GM23248 (cell line): ENCODE results near the gene IFT43. TPM values are rescaled to one million over a fixed set of nuclear protein-coding genes. Genes with fewer than 3 reads are reported as not detected.

Source experiments
- DNase-seq: peaks from one replicate; pipeline ENCODE4 v3.0.0-alpha.2; 2015
- H2AFZ ChIP-seq: fragments of 200-600 bp; sonication (generic); 2 replicates; pipeline ENCODE4 v1.6.1; 2016; ENCODE audit warnings: antibody characterized with exemption
- H3F3A ChIP-seq: fragments of 200-600 bp; sonication (generic); 2 replicates; pipeline ENCODE4 v1.6.1; 2016; ENCODE audit warnings: mild to moderate bottlenecking, antibody characterized with exemption, mixed run types; ENCODE audit not compliant: insufficient read depth
- H3K27ac ChIP-seq: fragments of 200-600 bp; sonication (generic); 2 replicates; pipeline ENCODE4 v1.5.1; 2016; ENCODE audit warnings: mild to moderate bottlenecking
- H3K27me3 ChIP-seq: fragments of 200-600 bp; sonication (generic); replicated peaks from 2 replicates; pipeline ENCODE4 v1.6.1; 2016; ENCODE audit warnings: mild to moderate bottlenecking; ENCODE audit not compliant: insufficient read depth
- H3K36me3 ChIP-seq: fragments of 200-600 bp; sonication (generic); 2 replicates; pipeline ENCODE4 v1.6.1; 2016; ENCODE audit warnings: low read depth, mild to moderate bottlenecking
- H3K4me1 ChIP-seq: fragments of 200-600 bp; sonication (generic); 2 replicates; pipeline ENCODE4 v1.6.1; 2016; ENCODE audit warnings: mild to moderate bottlenecking; ENCODE audit not compliant: insufficient read depth
- H3K4me2 ChIP-seq: fragments of 200-600 bp; sonication (generic); one replicate; pipeline ENCODE4 v1.6.1; 2016; ENCODE audit warnings: mild to moderate bottlenecking; ENCODE audit not compliant: unreplicated experiment
- H3K4me3 ChIP-seq: fragments of 200-600 bp; sonication (generic); 2 replicates; pipeline ENCODE4 v1.5.1; 2016; ENCODE audit warnings: mild to moderate bottlenecking
- H3K79me2 ChIP-seq: fragments of 200-600 bp; sonication (generic); 2 replicates; pipeline ENCODE4 v1.6.1; 2016; ENCODE audit warnings: mild to moderate bottlenecking; ENCODE audit not compliant: insufficient read depth
- H3K9ac ChIP-seq: fragments of 200-600 bp; sonication (generic); 2 replicates; pipeline ENCODE4 v1.6.1; 2016; ENCODE audit warnings: mild to moderate bottlenecking
- H3K9me2 ChIP-seq: fragments of 200-600 bp; sonication (generic); 2 replicates; pipeline ENCODE4 v1.6.1; 2016; ENCODE audit warnings: mixed run types, mild to moderate bottlenecking, moderate library complexity; ENCODE audit not compliant: insufficient read depth
- H3K9me3 ChIP-seq: fragments of 200-600 bp; sonication (generic); one replicate; pipeline ENCODE4 v1.6.1; 2017; ENCODE audit warnings: low read depth
- H4K20me1 ChIP-seq: fragments of 200-600 bp; sonication (generic); 2 replicates; pipeline ENCODE4 v1.6.0; 2016; ENCODE audit not compliant: insufficient read depth
- EZH2 ChIP-seq: fragments of 200-600 bp; sonication (generic); IDR thresholded peaks from 2 replicates; pipeline ENCODE4 v1.6.1; 2018; ENCODE audit warnings: antibody characterized with exemption, mild to moderate bottlenecking; ENCODE audit not compliant: insufficient read depth, poor library complexity, severe bottlenecking
- EZH2phosphoT487 ChIP-seq: fragments of 200-600 bp; sonication (generic); IDR thresholded peaks from 2 replicates; pipeline ENCODE4 v1.6.1; 2018; ENCODE audit warnings: antibody characterized with exemption, moderate library complexity, mild to moderate bottlenecking, low read depth; ENCODE audit not compliant: insufficient read depth
- WGBS, 2 experiments: methylation state at CpG; one replicate each; pipeline ENCODE4 v1.1.6; 2015 to 2017; ENCODE audit warnings: low lambda C conversion rate in 2 of 2, low coverage in 1 of 2; ENCODE audit errors: missing lambda C conversion rate in 2 of 2; 5-methylcytosine and 5-hydroxymethylcytosine counted together
- in situ Hi-C: fragments of 300-500 bp; cut with MboI; formaldehyde crosslinking; loops from 2 replicates; pipeline ENCODE4 v1.15.0; 2020
- polyA plus RNA-seq: library from polyadenylated mRNA; unstranded; fragments of >200 nt; fragmentation: Nextera tagmentation; extraction: Ambion mirVana; gene quantifications from 2 replicates; pipeline ENCODE4 v1.2.1, GENCODE V29; 2016
- total RNA-seq: library from RNA; depleted of rRNA; stranded (reverse); fragments of >200 nt; shearing (Covaris generic); gene quantifications from 2 replicates; pipeline ENCODE4 v1.2.3, GENCODE V29; 2014

IFT43 gene
- total and polyA plus RNA-seq, 2 experiments from 2014 or later = 41.4 to 67.9 TPM

DNA sequence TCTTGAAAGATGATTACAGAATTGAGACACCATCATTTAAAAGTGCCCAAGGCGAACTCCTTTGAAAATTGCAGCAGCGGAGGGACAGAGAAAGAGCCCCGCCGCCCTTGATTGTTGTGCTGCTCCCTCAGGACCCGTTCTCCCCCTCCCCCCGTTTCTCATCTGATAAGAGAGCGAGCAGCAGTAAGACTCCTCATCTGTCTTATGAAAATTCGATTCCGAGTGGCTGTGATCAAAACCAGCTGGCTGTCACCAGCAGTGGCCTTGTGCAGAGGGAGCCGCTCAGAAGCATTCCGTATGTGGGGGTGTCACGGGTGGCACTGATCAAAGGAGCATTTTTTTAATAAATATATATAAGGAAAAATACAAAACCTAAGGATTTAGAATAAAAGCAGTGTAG, 88.2 kb downstream of the IFT43 start:
- H3K4me1 ChIP-seq = no peaks in the 10 kb centered on the region
- TF ChIP-seq EZH2phosphoT487 (no peak), EZH2 (no peak)
- no peaks in the 10 kb centered on the region for H3K79me2 ChIP-seq
- H3K4me2 ChIP-seq = no peak overlapping the region
- no peak overlapping the region for H3K9ac ChIP-seq
- no peaks in the 10 kb centered on the region for H3K36me3 ChIP-seq
- no peak overlapping the region for H2AFZ ChIP-seq
- DNase-seq = no peak
- H3K27me3 ChIP-seq = no peaks in the 10 kb centered on the region
- H3K9me3 ChIP-seq = no peaks in the 10 kb centered on the region
- in situ Hi-C loops = loop anchor here (25.0 kb wide), 1 partner anchor 564 kb away; no protein-coding TSS in a partner anchor
- H3K9me2 ChIP-seq = no peaks in the 10 kb centered on the region
- H4K20me1 ChIP-seq = no peaks in the 10 kb centered on the region
- no peak overlapping the region for H3K4me3 ChIP-seq
- H3K27ac ChIP-seq = no peak overlapping the region
- H3F3A ChIP-seq = no peaks in the 10 kb centered on the region
- 88 to 89% methylated on average over 11 to 12 of the region's 12 CpGs for WGBS, 2 experiments

DNA sequence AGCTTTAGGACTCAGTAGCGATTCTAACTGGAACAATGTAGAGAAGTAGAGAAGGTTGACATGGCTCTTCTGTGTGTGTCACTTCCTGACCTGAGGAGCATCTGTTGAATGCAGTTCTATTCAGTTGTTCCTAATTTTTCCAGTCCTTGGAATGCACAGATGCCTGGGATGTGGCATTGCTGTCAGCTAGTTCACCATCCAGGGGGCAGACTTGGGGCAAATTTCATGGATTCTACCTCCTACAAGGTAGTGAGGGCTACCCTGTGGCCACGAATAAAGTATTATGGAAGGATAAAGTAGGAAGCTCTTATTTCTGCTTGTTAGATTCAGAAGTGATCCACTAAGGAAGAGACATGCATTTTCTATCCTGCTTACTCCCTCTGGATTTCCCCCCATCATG, 91.8 kb downstream of the IFT43 start:
- Histone ChIP-seq H3K79me2 (no peaks in the 10 kb centered on the region), H3K9me3 (no peaks in the 10 kb centered on the region)
- DNase-seq = no peak

DNA sequence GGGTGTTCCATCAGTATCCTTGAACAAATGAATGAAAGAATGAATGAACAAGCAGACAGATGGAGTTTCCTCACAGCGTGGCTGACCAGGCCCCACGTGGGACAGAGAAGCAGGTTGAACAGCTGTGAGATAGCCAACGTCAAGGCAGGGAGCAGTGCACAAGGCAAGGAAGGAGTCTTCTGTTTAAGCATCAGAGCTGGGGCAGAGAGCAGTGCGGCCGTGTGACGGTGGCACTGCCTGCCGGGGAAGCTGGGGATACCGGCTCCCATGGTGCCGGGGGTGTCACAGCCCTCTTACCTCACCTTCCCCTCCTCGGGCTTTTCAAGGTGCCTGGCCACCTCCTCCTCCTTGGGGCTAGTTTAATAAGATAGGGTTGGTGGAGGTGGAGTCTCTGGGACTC, 92.9 kb downstream of the IFT43 start:
- Histone ChIP-seq H3K9me3 (no peaks in the 10 kb centered on the region), H3K79me2 (no peaks in the 10 kb centered on the region), H3F3A (no peaks in the 10 kb centered on the region), H3K4me1 (no peaks in the 10 kb centered on the region), H3K4me3 (no peak overlapping the region), H3K4me2 (no peak overlapping the region), H4K20me1 (no peaks in the 10 kb centered on the region), H3K27me3 (no peaks in the 10 kb centered on the region), H2AFZ (no peak overlapping the region), H3K9ac (no peak overlapping the region), H3K36me3 (no peaks in the 10 kb centered on the region), H3K9me2 (no peaks in the 10 kb centered on the region), H3K27ac (no peak overlapping the region)
- TF ChIP-seq EZH2phosphoT487 = no peak
- no peak for TF ChIP-seq EZH2
- no peak for DNase-seq
- in situ Hi-C loops = no loop called here
- 95 to 98% methylated on average over 10 of the region's 10 CpGs for WGBS, 2 experiments

More for the DNA sequence above, 91.8 kb downstream of the IFT43 start:
- in situ Hi-C loops = no loop called here
- Histone ChIP-seq H3K9me2 (no peaks in the 10 kb centered on the region), H3K27me3 (no peaks in the 10 kb centered on the region), H2AFZ (no peak overlapping the region), H3K4me1 (no peaks in the 10 kb centered on the region), H3K4me3 (no peak overlapping the region), H3F3A (no peaks in the 10 kb centered on the region), H3K4me2 (no peak overlapping the region), H3K9ac (no peak overlapping the region), H3K36me3 (no peaks in the 10 kb centered on the region), H4K20me1 (no peaks in the 10 kb centered on the region), H3K27ac (no peak overlapping the region)
- WGBS, 2 experiments = 78 to 87% methylated on average over 2 of the region's 2 CpGs
- no peak for TF ChIP-seq EZH2phosphoT487
- no peak for TF ChIP-seq EZH2

DNA sequence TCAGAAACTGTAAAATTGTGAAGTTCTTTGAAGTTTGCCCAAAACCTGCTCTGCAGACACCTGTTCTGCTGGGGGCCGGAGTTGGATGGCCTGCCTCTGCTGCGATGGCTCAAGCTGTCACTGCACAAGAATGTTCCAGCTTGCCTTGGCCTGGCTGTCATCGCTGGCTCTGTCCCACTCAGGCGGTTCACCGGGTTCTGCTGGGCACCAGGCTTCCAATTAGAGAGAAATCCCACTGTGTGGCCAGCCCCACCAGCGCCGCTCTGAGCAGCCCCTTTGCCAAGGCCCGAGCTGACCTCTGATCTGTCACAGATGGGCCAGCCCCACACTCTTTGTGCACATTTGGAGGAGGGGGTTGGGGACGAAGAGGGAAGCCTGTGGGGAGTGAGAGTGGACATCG, 94.5 kb downstream of the IFT43 start:
- Histone ChIP-seq H3K36me3 (no peaks in the 10 kb centered on the region), H3K4me3 (no peak overlapping the region), H3K27ac (no peak overlapping the region), H2AFZ (no peak overlapping the region), H3K79me2 (no peaks in the 10 kb centered on the region), H3K4me2 (no peak overlapping the region), H3F3A (no peaks in the 10 kb centered on the region), H3K9ac (no peak overlapping the region), H3K9me2 (no peaks in the 10 kb centered on the region), H3K4me1 (no peaks in the 10 kb centered on the region), H3K27me3 (no peaks in the 10 kb centered on the region), H3K9me3 (no peaks in the 10 kb centered on the region), H4K20me1 (no peaks in the 10 kb centered on the region)
- no peak for DNase-seq
- in situ Hi-C loops = no loop called here
- WGBS, 2 experiments = 40 to 41% methylated on average over 10 of the region's 10 CpGs
- TF ChIP-seq EZH2 = no peak
- no peak for TF ChIP-seq EZH2phosphoT487

DNA sequence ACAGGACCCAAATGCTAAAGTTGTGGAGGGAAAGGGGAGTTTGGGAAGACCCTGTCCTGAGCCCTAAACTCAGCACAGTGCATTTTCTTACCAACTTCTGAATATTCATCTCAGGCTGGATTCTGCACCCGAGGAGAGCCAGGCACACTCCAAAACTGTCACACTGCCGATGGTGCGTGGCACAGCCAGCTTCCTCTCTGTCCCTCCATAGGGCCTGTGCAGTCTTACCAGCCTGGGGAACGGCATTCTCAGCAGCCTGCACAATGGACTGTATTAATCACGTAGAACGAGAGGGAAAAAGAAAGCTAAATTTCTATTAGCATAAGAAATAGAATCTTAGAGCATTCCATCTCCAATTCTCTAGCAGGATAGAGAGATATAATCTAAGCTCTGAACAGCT, 94.9 kb downstream of the IFT43 start:
- Histone ChIP-seq H3K9me2 (no peaks in the 10 kb centered on the region), H3K9me3 (no peaks in the 10 kb centered on the region), H3K79me2 (no peaks in the 10 kb centered on the region), H3K4me2 (no peak overlapping the region), H2AFZ (no peak overlapping the region), H4K20me1 (no peaks in the 10 kb centered on the region), H3K9ac (no peak overlapping the region), H3K27me3 (no peaks in the 10 kb centered on the region), H3K36me3 (no peaks in the 10 kb centered on the region), H3K27ac (no peak overlapping the region), H3K4me1 (no peaks in the 10 kb centered on the region), H3F3A (no peaks in the 10 kb centered on the region), H3K4me3 (no peak overlapping the region)
- no peak for DNase-seq
- in situ Hi-C loops = no loop called here
- 33 to 45% methylated on average over 6 of the region's 6 CpGs for WGBS, 2 experiments
- TF ChIP-seq EZH2phosphoT487 (no peak), EZH2 (no peak)
